H7 (cell line): ENCODE data around the gene PRPF18. TPM values are rescaled to one million over a fixed set of nuclear protein-coding genes. Genes with fewer than 3 reads are reported as not detected.

Experiments used
- DNase-seq: peaks from one replicate; pipeline ENCODE4 v3.0.0; 2012
- H3K27me3 ChIP-seq: 2 replicates; pipeline ENCODE4 v1.6.0; 2011; ENCODE audit warnings: mild to moderate bottlenecking, low read length; ENCODE audit not compliant: control insufficient read depth, insufficient read depth
- H3K36me3 ChIP-seq: replicated peaks from 2 replicates; pipeline ENCODE4 v1.5.1; 2011; ENCODE audit warnings: low read length; ENCODE audit not compliant: control insufficient read depth, insufficient read depth
- H3K4me3 ChIP-seq: 2 replicates; pipeline ENCODE4 v1.5.1; 2011; ENCODE audit warnings: low read depth, mild to moderate bottlenecking, control low read depth, low read length, moderate library complexity; ENCODE audit not compliant: insufficient read depth
- total RNA-seq: library from RNA; depleted of rRNA; stranded (reverse); fragments of >200 nt; shearing (Covaris generic); gene quantifications from 2 replicates; pipeline ENCODE4 v1.2.3, GENCODE V29; 2014

PRPF18 gene
- total RNA-seq, 1 experiment from 2014 or later, result 13.6 TPM

- Histone ChIP-seq H3K4me3 (no peak overlapping the region), H3K36me3 (no peaks in the 10 kb centered on the region), H3K27me3 (no peaks in the 10 kb centered on the region)
- no peak for DNase-seq
Measured at GRCh38 chr10:13621931-13622330, 35.2 kb downstream of the PRPF18 start.

- no peak overlapping the region for H3K4me3 ChIP-seq
- H3K36me3 ChIP-seq, result no peaks in the 10 kb centered on the region
- H3K27me3 ChIP-seq, result no peaks in the 10 kb centered on the region
- no peak for DNase-seq
Measured at GRCh38 chr10:13624630-13625029, 37.9 kb downstream of the PRPF18 start.

- no peak overlapping the region for H3K4me3 ChIP-seq
- H3K27me3 ChIP-seq, result no peaks in the 10 kb centered on the region
- DNase-seq, result peak; percentile 48
- H3K36me3 ChIP-seq, result no peaks in the 10 kb centered on the region
Measured at GRCh38 chr10:13627459-13628310, 40.9 kb downstream of the PRPF18 start.

GRCh38 chr10:13628661-13629060, 41.9 kb downstream of the PRPF18 start:
- Histone ChIP-seq H3K36me3 (no peaks in the 10 kb centered on the region), H3K4me3 (no peak overlapping the region), H3K27me3 (no peaks in the 10 kb centered on the region)
- no peak for DNase-seq

- H3K4me3 ChIP-seq, result no peak overlapping the region
Measured at GRCh38 chr10:13629116-13629515, 42.4 kb downstream of the PRPF18 start.

GRCh38 chr10:13630231-13630630, 43.5 kb downstream of the PRPF18 start:
- DNase-seq, result no peak
- Histone ChIP-seq H3K36me3 (no peaks in the 10 kb centered on the region), H3K27me3 (no peaks in the 10 kb centered on the region), H3K4me3 (no peak overlapping the region)

More at GRCh38 chr10:13629116-13629515, 42.4 kb downstream of the PRPF18 start:
- H3K36me3 ChIP-seq, result no peaks in the 10 kb centered on the region
- no peak for DNase-seq
- H3K27me3 ChIP-seq, result no peaks in the 10 kb centered on the region

GRCh38 chr10:13631594-13631993, 44.8 kb downstream of the PRPF18 start:
- Histone ChIP-seq H3K4me3 (no peak overlapping the region), H3K36me3 (no peaks in the 10 kb centered on the region), H3K27me3 (no peaks in the 10 kb centered on the region)
- DNase-seq, result no peak

- Histone ChIP-seq H3K27me3 (no peaks in the 10 kb centered on the region), H3K4me3 (no peak overlapping the region), H3K36me3 (no peaks in the 10 kb centered on the region)
- DNase-seq, result no peak
Measured at GRCh38 chr10:13632440-13632839, 45.7 kb downstream of the PRPF18 start.

- H3K4me3 ChIP-seq, result no peak overlapping the region
- no peak for DNase-seq
- no peaks in the 10 kb centered on the region for H3K36me3 ChIP-seq
- H3K27me3 ChIP-seq, result no peaks in the 10 kb centered on the region
Measured at GRCh38 chr10:13632884-13633440, 46.2 kb downstream of the PRPF18 start.

GRCh38 chr10:13633689-13634088, 46.9 kb downstream of the PRPF18 start:
- no peak for DNase-seq
- H3K36me3 ChIP-seq, result no peaks in the 10 kb centered on the region
- no peaks in the 10 kb centered on the region for H3K27me3 ChIP-seq
- no peak overlapping the region for H3K4me3 ChIP-seq

GRCh38 chr10:13634207-13634606, 47.4 kb downstream of the PRPF18 start:
- Histone ChIP-seq H3K27me3 (no peaks in the 10 kb centered on the region), H3K36me3 (no peaks in the 10 kb centered on the region), H3K4me3 (no peak overlapping the region)
- DNase-seq, result no peak

- H3K36me3 ChIP-seq, result no peaks in the 10 kb centered on the region; the same call in 1 of the 2 replicates
- no peak for DNase-seq
- H3K27me3 ChIP-seq, result no peaks in the 10 kb centered on the region
- H3K4me3 ChIP-seq, result no peak overlapping the region
Measured at GRCh38 chr10:13636776-13637175, 50.0 kb downstream of the PRPF18 start.

GRCh38 chr10:13637303-13637856, 50.6 kb downstream of the PRPF18 start:
- H3K27me3 ChIP-seq, result no peaks in the 10 kb centered on the region
- DNase-seq, result no peak
- peaks cover under 1% of the 10 kb centered on the region; the same call in 1 of the 2 replicates for H3K36me3 ChIP-seq
- H3K4me3 ChIP-seq, result no peak overlapping the region

- no peak for DNase-seq
- H3K4me3 ChIP-seq, result no peak overlapping the region
- peaks cover 2% of the 10 kb centered on the region; the same call in 1 of the 2 replicates for H3K36me3 ChIP-seq
- no peaks in the 10 kb centered on the region for H3K27me3 ChIP-seq
Measured at GRCh38 chr10:13637894-13638293, 51.1 kb downstream of the PRPF18 start.

- H3K36me3 ChIP-seq, result peaks cover 5% of the 10 kb centered on the region
- DNase-seq, result no peak
- no peak overlapping the region for H3K4me3 ChIP-seq
- H3K27me3 ChIP-seq, result no peaks in the 10 kb centered on the region
Measured at GRCh38 chr10:13642293-13642692, 55.5 kb downstream of the PRPF18 start.
